ENCODE measurements around the gene ZIC4.

Gene ZIC4

DNA sequence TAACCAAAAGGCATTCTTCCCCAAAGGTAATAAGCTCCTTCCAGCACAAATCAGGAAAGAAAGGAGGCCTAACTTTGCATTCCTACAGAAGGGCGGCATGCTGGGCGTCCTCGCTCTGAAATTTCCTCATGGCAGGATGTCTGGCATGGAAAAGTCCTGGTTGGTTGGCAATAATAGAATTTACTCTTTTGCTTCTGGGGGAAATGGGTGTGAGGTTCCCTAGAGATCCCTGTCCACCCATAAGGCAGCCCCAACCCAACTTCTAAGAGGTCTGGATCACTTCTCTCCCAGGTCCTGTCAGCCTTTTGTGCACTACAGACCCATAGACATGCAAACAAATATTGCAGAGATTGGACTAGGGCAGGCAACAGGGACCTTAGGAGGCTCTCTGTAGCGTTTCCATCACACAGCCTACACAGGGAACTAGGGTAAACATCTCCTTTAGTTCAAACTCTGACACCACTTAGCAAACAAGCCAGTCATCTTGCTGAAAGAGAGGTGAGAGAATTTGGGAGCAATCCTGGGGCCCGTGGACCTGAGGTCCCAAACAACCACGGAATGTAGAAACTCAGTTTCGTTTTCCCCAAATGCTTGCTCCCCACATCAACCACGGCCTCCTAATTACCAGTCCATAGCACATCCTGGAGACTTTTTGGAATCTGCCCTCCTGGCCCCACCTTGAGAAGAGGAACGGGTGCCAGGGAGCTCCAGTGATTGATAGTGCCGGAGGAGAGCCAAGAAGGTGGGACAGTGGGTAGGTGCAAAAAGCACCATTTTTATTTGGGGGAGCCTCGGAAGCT lies 2.1 kb downstream of the ZIC4 start:
- H3K4me1 Mint-ChIP-seq: peaks cover 2% of the 10 kb centered on the region

GRCh38 chr3:147403511-147403910 lies 2.8 kb downstream of the ZIC4 start:
- CTCF ChIA-PET: no interaction called here
- Mint-ChIP-seq H3K9me3 (peaks cover 6% of the 10 kb centered on the region), H3K27me3 (peaks cover 72% of the 10 kb centered on the region), H3K27ac (no peak overlapping the region), H3K4me1 (peaks cover 2% of the 10 kb centered on the region), H3K36me3 (peaks cover 14% of the 10 kb centered on the region), H3K4me3 (no peak overlapping the region)
- DNase-seq: no peak

More for the DNA sequence above, 2.1 kb downstream of the ZIC4 start:
- H3K4me3 Mint-ChIP-seq: no peak overlapping the region
- peaks cover 72% of the 10 kb centered on the region for H3K27me3 Mint-ChIP-seq
- H3K27ac Mint-ChIP-seq: no peak overlapping the region
- H3K36me3 Mint-ChIP-seq: peaks cover 14% of the 10 kb centered on the region
- CTCF ChIA-PET: no interaction called here
- H3K9me3 Mint-ChIP-seq: peaks cover 6% of the 10 kb centered on the region
- DNase-seq: no peak

GRCh38 chr3:147402159-147402558 lies 4.2 kb downstream of the ZIC4 start:
- H3K27me3 Mint-ChIP-seq: peaks cover 72% of the 10 kb centered on the region
- H3K4me3 Mint-ChIP-seq: no peak overlapping the region
- H3K27ac Mint-ChIP-seq: no peak overlapping the region
- CTCF ChIA-PET: no interaction called here
- DNase-seq: no peak
- no peaks in the 10 kb centered on the region for H3K4me1 Mint-ChIP-seq
- H3K9me3 Mint-ChIP-seq: peaks cover 3% of the 10 kb centered on the region
- peaks cover 4% of the 10 kb centered on the region for H3K36me3 Mint-ChIP-seq

DNA sequence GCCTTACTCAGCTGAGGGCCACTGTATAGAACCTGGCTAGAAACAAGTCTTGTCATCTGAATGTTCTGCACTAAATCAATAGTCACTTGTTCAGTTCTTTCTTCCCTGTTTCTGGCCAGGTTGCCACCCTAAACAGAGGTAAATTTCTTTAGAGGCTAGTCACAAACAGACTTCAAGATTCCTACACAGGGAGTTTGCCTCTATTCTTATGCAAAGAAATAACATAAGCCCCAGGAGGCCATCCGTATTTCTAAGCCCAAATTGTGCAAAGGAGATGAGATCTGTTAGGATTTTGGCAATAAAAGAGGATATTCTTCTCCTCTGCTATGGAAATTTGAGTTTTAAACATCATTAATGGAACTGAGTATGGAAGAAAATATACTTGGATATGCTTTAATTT lies 4.9 kb downstream of the ZIC4 start:
- Mint-ChIP-seq H3K4me1 (no peaks in the 10 kb centered on the region), H3K36me3 (peaks cover 1% of the 10 kb centered on the region), H3K27me3 (peaks cover 72% of the 10 kb centered on the region), H3K27ac (no peak overlapping the region), H3K9me3 (peaks cover 3% of the 10 kb centered on the region), H3K4me3 (no peak overlapping the region)
- no peak for DNase-seq
- CTCF ChIA-PET: no interaction called here

- Mint-ChIP-seq H3K36me3 (peaks cover 1% of the 10 kb centered on the region), H3K4me1 (no peaks in the 10 kb centered on the region), H3K4me3 (no peak overlapping the region), H3K27ac (no peak overlapping the region), H3K27me3 (peaks cover 72% of the 10 kb centered on the region), H3K9me3 (peaks cover 3% of the 10 kb centered on the region)
- DNase-seq: no peak
- CTCF ChIA-PET: no interaction called here
These were observed 5.3 kb downstream of the ZIC4 start for GRCh38 chr3:147400999-147401398.

DNA sequence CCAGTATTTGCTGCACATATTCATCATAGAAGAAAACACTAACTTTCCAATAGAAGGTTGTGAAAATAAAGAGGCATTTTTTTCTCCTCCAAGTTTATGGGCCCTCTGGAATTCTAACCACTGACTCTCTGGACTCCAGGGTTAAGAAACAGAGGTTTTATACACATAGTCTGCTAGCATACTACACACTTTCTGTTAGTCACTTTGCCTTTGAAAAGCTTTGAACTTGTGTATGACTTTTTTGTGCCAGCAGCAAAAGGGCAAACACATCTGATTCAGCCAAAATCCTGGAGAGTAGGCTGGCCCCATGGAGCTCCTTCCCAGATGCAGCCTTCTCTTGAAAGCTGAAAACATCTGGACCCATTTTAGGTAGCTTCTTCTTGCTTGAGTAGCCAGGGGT lies 6.2 kb downstream of the ZIC4 start:
- H3K4me1 Mint-ChIP-seq: no peaks in the 10 kb centered on the region
- no peak overlapping the region for H3K4me3 Mint-ChIP-seq
- peaks cover 72% of the 10 kb centered on the region for H3K27me3 Mint-ChIP-seq
- H3K27ac Mint-ChIP-seq: no peak overlapping the region
- peaks cover 3% of the 10 kb centered on the region for H3K9me3 Mint-ChIP-seq
- H3K36me3 Mint-ChIP-seq: peaks cover 1% of the 10 kb centered on the region
- no peak for DNase-seq
- CTCF ChIA-PET: no interaction called here

DNA sequence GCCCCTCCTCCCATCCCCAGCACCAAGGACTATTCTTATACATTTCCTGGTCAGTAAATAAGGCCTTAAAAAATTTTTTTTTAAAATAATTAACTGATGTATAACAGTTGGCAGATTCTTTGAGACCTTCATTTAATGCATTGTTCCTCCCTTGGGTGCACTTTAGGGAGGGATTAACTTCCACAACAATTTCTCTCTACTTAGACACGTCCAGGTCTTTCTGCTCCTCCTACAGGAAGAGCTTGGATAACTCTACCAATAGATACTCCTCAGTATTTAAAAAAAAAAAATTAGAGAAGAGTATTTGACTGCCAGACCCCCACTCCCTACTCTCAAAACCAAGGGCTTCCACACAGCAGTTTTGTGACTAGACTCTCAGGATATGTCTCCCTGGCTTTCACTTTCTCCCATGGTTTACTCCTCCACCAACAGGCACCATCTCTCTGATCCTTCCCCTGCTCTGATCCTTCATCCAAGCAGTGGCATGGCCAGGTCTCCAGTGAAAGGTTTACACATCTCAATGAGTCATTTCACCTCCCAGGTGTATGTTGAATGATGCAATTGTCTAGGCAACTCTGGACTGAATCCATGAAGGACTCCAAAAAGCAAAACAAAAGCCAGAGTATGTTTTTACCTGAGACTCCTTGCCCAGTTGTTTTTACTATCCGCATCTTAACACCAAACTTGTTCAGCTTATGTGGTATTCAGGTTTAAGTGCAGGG lies 7.4 kb downstream of the ZIC4 start:
- DNase-seq: no peak
- H3K27me3 Mint-ChIP-seq: peaks cover 72% of the 10 kb centered on the region
- no peak overlapping the region for H3K4me3 Mint-ChIP-seq
- no peak overlapping the region for H3K27ac Mint-ChIP-seq
- H3K9me3 Mint-ChIP-seq: peaks cover 3% of the 10 kb centered on the region
- peaks cover 1% of the 10 kb centered on the region for H3K36me3 Mint-ChIP-seq
- no peaks in the 10 kb centered on the region for H3K4me1 Mint-ChIP-seq
- CTCF ChIA-PET: no interaction called here

- H3K27ac Mint-ChIP-seq: no peak overlapping the region
- H3K9me3 Mint-ChIP-seq: peaks cover 3% of the 10 kb centered on the region
- H3K4me1 Mint-ChIP-seq: no peaks in the 10 kb centered on the region
- H3K4me3 Mint-ChIP-seq: no peak overlapping the region
- H3K27me3 Mint-ChIP-seq: peaks cover 74% of the 10 kb centered on the region
- CTCF ChIA-PET: no interaction called here
- DNase-seq: no peak
- H3K36me3 Mint-ChIP-seq: peaks cover 1% of the 10 kb centered on the region
These were observed 8.2 kb downstream of the ZIC4 start for GRCh38 chr3:147397875-147398812.

DNA sequence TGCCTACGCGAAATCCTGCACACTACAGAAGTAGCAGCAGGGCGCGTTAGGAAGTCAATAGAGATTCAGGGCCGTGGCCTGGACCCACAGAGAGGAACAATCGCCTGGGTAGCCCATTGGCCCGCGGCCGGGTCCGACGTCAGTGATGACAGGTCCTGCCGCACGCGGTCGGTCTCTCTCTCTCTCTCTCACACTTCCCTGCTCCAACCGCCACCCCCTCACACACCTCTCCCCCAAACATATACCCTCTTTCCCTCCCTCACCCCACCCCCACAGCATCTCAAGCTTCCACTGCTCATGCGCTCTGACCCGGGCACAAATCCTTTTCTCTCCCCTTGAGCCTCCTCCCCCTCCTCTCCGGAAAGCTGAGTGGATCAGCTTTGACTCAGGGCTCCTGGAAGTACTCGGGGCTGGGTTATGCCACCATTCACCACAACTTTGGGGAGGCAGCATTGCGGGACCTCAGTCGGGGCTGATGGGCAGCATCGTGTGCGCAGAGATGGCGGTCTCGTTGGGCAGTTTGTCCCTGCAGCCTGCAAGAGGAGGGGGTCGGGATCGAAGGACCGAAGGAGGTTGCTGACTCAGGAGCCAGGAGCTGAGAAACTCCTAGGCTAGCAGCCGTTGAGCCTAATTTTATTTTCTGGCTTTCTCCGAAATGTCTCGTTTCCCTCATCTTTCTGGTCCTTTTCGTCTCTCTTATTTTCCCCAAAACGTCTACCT lies 9.0 kb downstream of the ZIC4 start:
- H3K4me3 Mint-ChIP-seq: no peak overlapping the region
- no peaks in the 10 kb centered on the region for H3K4me1 Mint-ChIP-seq
- no peak for DNase-seq
- CTCF ChIA-PET: no interaction called here
- peaks cover 4% of the 10 kb centered on the region for H3K9me3 Mint-ChIP-seq
- peaks cover 78% of the 10 kb centered on the region for H3K27me3 Mint-ChIP-seq
- peaks cover 1% of the 10 kb centered on the region for H3K36me3 Mint-ChIP-seq
- peak overlapping the region; percentile 49 for H3K27ac Mint-ChIP-seq

GRCh38 chr3:147396712-147397046 lies 9.7 kb downstream of the ZIC4 start:
- CTCF ChIA-PET: no interaction called here
- H3K36me3 Mint-ChIP-seq: peaks cover 1% of the 10 kb centered on the region
- no peak overlapping the region for H3K27ac Mint-ChIP-seq
- peaks cover 84% of the 10 kb centered on the region for H3K27me3 Mint-ChIP-seq
- H3K4me3 Mint-ChIP-seq: no peak overlapping the region
- no peak for DNase-seq
- H3K4me1 Mint-ChIP-seq: no peaks in the 10 kb centered on the region
- peaks cover 6% of the 10 kb centered on the region for H3K9me3 Mint-ChIP-seq

DNA sequence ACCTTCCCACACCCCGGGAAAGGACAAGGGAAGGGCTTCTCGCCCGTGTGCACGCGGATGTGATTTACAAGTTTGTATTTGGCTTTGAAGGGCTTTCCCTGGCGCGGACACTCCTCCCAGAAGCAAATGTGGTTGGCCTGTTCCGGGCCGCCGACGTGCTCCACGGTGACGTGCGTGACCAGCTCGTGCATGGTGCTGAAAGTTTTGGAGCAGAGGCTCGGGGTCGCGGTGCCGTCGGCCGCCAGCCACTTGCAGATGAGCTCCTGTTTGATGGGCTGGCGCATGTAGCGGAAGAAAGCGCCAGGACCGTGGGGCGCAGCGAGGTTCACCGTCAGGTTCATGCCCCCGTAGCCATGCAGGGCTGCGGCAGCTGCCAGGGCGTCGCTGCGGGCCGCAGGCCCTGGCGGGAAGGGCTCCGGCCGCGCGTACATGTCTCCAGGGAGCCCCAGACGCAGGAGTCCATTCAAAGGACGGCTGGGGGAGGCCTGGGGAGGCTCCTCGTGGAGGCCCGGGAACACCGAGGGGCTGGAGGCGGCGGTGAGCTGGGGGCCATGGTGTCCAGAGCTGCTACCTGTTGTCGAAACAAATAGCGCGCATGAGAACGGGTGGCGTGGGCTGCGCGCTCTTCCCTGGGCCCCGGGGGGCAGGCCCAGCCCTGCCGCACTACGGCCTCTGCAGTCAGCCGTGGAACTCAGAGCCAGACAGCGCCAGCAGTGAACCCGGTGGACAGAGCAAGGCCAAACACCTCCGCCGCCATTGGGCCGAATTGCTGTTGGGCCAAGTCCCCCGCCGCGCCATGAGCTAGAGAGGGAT lies 10.2 kb downstream of the ZIC4 start:
- CTCF ChIA-PET: no interaction called here
- H3K9me3 Mint-ChIP-seq: peaks cover 6% of the 10 kb centered on the region
- H3K36me3 Mint-ChIP-seq: peaks cover 4% of the 10 kb centered on the region
- H3K27ac Mint-ChIP-seq: no peak overlapping the region
- no peak overlapping the region for H3K4me3 Mint-ChIP-seq
- peaks cover 90% of the 10 kb centered on the region for H3K27me3 Mint-ChIP-seq
- H3K4me1 Mint-ChIP-seq: no peaks in the 10 kb centered on the region
- no peak for DNase-seq

DNA sequence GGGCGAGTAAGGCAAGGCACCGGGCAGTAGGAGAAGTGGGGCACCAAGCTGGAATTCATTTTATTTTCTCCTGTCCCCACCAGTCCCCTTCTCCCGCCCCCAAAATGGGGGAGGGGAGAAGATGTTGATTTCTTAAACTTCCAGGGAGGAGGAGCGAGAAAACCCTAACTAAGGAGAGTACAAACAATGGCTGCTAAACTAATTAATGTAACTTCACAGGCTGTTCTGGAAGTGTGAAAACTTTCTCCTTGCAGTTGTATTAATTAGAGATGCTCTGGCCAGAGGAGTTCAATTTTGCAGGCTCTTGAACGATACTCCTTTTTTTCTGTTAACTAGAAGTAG lies 11.5 kb downstream of the ZIC4 start:
- Mint-ChIP-seq H3K36me3 (peaks cover 4% of the 10 kb centered on the region), H3K4me1 (no peaks in the 10 kb centered on the region), H3K9me3 (peaks cover 6% of the 10 kb centered on the region), H3K27me3 (peaks cover 99% of the 10 kb centered on the region), H3K27ac (peak overlapping the region; percentile 75), H3K4me3 (no peak overlapping the region)
- CTCF ChIA-PET: no interaction called here
- no peak for DNase-seq
